ENCODE data around the gene PRMT3. TPM values are rescaled to one million over a fixed set of nuclear protein-coding genes. Genes with fewer than 3 reads are reported as not detected.

The PRMT3 gene
- total RNA-seq, 1 donor from 2014 or later, result 39.6 TPM

DNA sequence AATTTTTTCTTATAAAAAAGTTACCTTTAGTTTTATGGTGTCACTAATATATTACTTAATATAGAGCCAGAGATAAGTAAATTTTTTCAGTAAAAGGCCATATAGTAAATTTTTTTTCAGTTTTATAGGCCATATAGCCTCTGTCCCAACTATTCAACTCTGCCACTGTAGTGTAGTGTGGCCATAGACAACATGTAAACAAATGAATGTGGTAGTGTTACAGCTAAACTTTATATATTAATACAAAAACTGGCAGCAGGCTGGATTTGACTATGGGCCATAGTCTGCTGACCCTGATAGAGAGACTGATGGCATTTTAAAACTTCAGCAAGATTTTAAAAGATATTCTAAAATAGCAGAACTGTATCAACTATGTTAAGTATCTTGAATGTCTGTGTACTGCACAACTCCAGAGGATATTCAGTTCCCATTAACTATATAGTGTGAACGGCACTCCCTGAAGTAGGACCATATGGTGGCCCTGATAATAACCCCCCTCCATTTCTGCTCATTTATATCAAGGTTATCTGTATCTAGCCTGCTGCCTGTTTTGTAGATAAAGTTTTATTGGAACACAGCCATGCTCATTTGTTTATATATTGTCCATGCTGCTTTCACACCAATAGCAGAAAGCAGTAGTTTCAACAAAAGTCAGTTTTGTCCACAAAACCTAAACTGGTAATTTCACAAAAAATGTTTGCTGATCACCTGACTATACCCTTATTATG is 71.6 kb downstream of the PRMT3 start:
- Histone ChIP-seq H4K20me1 (ENCODE audit: low read depth) (no peaks in the 10 kb centered on the region), H3K9ac (no peak overlapping the region), H3K79me2 (ENCODE audit: low read depth) (no peaks in the 10 kb centered on the region), H3F3A (ENCODE audit: low read depth) (no peaks in the 10 kb centered on the region), H2AFZ (replicated peaks) (no peak overlapping the region), H3K9me3 (ENCODE audit: low read depth) (no peaks in the 10 kb centered on the region), H3K4me3 (no peak overlapping the region), H3K27ac (no peak overlapping the region), H3K36me3 (no peaks in the 10 kb centered on the region), H3K27me3 (no peaks in the 10 kb centered on the region), H3K4me2 (no peak overlapping the region), H3K4me1 (no peaks in the 10 kb centered on the region)
- H3K36me3 Mint-ChIP-seq, result no peaks in the 10 kb centered on the region
- H3K4me1 Mint-ChIP-seq, result no peaks in the 10 kb centered on the region
- no peaks in the 10 kb centered on the region for H3K9me3 Mint-ChIP-seq
- no peak overlapping the region for H3K4me3 Mint-ChIP-seq
- no peaks in the 10 kb centered on the region for H3K27me3 Mint-ChIP-seq (ENCODE audit: insufficient read depth, low read depth)
- DNase-seq (ENCODE audit: low spot score), result no peak
- TF ChIP-seq CTCF (IDR thresholded peaks at IDR 0.05) (no peak), EZH2 (IDR thresholded peaks at IDR 0.05) (no peak), EZH2phosphoT487 (IDR thresholded peaks at IDR 0.05) (no peak)
- no peak overlapping the region for H3K27ac Mint-ChIP-seq

- Histone ChIP-seq H3K27me3 (no peaks in the 10 kb centered on the region), H3K4me2 (no peak overlapping the region), H2AFZ (replicated peaks) (no peak overlapping the region), H3F3A (ENCODE audit: low read depth) (no peaks in the 10 kb centered on the region), H3K27ac (no peak overlapping the region), H3K9me3 (ENCODE audit: low read depth) (no peaks in the 10 kb centered on the region), H3K4me3 (no peak overlapping the region), H3K9ac (no peak overlapping the region), H3K79me2 (ENCODE audit: low read depth) (no peaks in the 10 kb centered on the region), H4K20me1 (ENCODE audit: low read depth) (no peaks in the 10 kb centered on the region), H3K36me3 (no peaks in the 10 kb centered on the region), H3K4me1 (no peaks in the 10 kb centered on the region)
- H3K27ac Mint-ChIP-seq, result no peak overlapping the region
- H3K4me1 Mint-ChIP-seq, result no peaks in the 10 kb centered on the region
- H3K27me3 Mint-ChIP-seq (ENCODE audit: insufficient read depth, low read depth), result no peaks in the 10 kb centered on the region
- no peak for DNase-seq (ENCODE audit: low spot score)
- no peaks in the 10 kb centered on the region for H3K36me3 Mint-ChIP-seq
- no peak overlapping the region for H3K4me3 Mint-ChIP-seq
- no peaks in the 10 kb centered on the region for H3K9me3 Mint-ChIP-seq
- TF ChIP-seq EZH2 (IDR thresholded peaks at IDR 0.05) (no peak), CTCF (IDR thresholded peaks at IDR 0.05) (no peak), EZH2phosphoT487 (IDR thresholded peaks at IDR 0.05) (no peak)
Observed at GRCh38 chr11:20459865-20460264, 72.3 kb downstream of the PRMT3 start.

DNA sequence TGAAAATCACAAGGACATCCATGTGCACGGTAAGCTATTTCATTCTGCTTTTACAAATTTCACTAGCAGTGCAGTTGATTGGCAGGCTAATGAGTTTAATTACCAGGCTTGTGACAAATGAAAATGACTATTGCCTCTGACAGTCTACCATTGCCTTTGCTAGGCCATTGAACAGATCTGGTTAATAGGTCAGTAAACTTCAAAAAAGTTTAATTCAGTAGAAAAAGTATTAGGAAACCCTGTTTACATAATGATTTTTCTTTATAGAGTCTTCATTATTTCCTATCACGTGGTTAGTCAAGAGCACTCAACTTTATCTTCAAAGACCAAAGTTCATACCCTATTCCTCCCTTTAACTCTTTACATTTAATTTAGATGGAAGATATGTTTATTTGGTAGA is 77.0 kb downstream of the PRMT3 start:
- Histone ChIP-seq H3K9ac (no peak overlapping the region), H3K4me3 (no peak overlapping the region), H3K79me2 (ENCODE audit: low read depth) (no peaks in the 10 kb centered on the region), H3K9me3 (ENCODE audit: low read depth) (no peaks in the 10 kb centered on the region), H3K27me3 (no peaks in the 10 kb centered on the region), H4K20me1 (ENCODE audit: low read depth) (no peaks in the 10 kb centered on the region), H3K4me1 (no peaks in the 10 kb centered on the region), H3K27ac (no peak overlapping the region), H3K36me3 (no peaks in the 10 kb centered on the region), H3F3A (ENCODE audit: low read depth) (peaks cover 4% of the 10 kb centered on the region), H3K4me2 (no peak overlapping the region), H2AFZ (replicated peaks) (no peak overlapping the region)
- no peak overlapping the region for H3K27ac Mint-ChIP-seq
- H3K4me1 Mint-ChIP-seq, result no peaks in the 10 kb centered on the region
- no peak for DNase-seq (ENCODE audit: low spot score)
- TF ChIP-seq EZH2phosphoT487 (IDR thresholded peaks at IDR 0.05), result no peak
- no peak for TF ChIP-seq CTCF (IDR thresholded peaks at IDR 0.05)
- TF ChIP-seq EZH2 (IDR thresholded peaks at IDR 0.05), result no peak
- no peaks in the 10 kb centered on the region for H3K36me3 Mint-ChIP-seq
- no peak overlapping the region for H3K4me3 Mint-ChIP-seq
- H3K27me3 Mint-ChIP-seq (ENCODE audit: insufficient read depth, low read depth), result no peaks in the 10 kb centered on the region
- no peaks in the 10 kb centered on the region for H3K9me3 Mint-ChIP-seq
